ENCODE measurements around the gene ISG15.

DNA sequence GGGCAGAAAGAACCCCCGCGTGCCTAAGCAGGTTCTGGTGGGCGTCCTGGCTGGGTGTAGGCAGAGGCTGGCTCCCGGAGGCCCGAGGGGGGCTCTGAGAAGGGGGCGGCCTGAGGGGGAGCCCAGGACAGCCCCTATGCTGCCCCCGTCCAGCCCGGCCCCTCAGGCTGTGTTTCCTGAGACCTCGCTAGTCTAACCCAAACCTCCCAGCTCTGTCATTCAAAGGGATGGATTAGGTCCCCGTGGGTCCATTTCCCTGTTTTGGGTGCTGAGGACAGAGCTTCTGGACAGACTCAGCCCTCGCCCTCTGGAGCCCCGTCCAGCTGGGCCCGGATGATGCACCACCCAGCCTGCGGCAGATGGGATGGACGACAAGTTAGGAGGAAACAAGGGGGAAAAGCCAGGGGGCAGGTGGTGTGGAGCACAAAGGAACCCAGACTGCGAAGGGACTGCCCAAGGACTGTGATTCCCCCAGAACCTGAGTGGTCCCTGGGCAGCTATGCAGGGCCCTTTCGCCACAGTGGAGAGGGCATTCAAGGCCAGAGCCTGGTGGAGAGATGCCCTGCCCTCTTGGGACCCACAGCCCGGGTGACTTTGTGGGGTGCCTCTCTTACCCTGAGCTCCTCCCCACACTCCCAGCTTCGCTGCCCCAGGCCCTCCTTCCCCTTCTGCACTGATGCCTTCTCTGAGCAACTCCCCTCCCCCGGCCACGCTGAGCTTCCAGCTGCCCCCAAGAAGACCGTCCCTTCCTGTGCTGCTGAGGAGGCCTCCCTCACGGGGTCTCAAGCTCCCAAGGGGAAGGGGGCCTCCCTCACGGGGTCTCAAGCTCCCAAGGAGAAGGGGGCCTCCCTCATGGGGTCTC lies 16.2 kb upstream of the ISG15 start:
- TF ChIP-seq, protein P1, sequence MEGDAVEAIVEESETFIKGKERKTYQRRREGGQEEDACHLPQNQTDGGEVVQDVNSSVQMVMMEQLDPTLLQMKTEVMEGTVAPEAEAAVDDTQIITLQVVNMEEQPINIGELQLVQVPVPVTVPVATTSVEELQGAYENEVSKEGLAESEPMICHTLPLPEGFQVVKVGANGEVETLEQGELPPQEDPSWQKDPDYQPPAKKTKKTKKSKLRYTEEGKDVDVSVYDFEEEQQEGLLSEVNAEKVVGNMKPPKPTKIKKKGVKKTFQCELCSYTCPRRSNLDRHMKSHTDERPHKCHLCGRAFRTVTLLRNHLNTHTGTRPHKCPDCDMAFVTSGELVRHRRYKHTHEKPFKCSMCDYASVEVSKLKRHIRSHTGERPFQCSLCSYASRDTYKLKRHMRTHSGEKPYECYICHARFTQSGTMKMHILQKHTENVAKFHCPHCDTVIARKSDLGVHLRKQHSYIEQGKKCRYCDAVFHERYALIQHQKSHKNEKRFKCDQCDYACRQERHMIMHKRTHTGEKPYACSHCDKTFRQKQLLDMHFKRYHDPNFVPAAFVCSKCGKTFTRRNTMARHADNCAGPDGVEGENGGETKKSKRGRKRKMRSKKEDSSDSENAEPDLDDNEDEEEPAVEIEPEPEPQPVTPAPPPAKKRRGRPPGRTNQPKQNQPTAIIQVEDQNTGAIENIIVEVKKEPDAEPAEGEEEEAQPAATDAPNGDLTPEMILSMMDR (IDR thresholded peaks at IDR 0.05) = no peak
- no peak for TF ChIP-seq EP300 (IDR thresholded peaks at IDR 0.05; ENCODE audit: low read depth)
